ENCODE measurements around the gene BANP. TPM values are rescaled to one million over a fixed set of nuclear protein-coding genes. Genes with fewer than 3 reads are reported as not detected.
"Not testable (repeated sequence)": the region's sequence is repeated elsewhere in the genome, so short reads cannot be mapped to it uniquely, and the experiment has no call there.

BANP gene
- total and polyA plus RNA-seq, 2 experiments from 2014 or later = 26.7 to 27.9 TPM

DNA sequence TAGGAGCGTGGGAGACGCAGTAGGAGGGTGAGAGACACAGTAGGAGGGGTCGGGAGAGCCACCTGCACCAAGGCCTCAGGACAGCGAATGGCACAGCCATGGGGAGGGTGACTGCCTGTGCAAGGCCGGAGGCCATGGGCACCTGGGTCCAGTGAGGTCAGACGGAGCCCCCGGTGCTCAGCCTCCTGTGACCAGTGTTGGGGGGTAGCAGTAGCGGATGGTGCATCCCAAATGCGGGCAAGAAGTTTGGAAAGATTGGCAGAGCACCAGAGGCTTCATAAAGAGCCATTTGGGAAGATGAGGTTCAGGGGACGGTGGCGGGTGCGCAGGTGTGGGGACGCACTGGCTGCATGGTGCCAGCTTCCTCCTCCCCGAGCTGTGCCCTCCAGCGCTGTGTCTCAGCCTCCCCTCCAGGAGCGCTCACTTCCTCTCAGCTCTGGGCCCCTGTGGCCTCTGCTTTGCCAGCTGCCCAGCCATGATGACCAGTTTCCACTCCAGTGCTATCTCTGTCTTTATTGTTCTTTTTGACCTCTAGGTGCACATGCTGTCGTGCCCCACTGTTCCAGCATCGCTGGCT, 90.8 kb downstream of the BANP start:
- not testable (repeated sequence) for H3K9me3 ChIP-seq (ENCODE audit: low read depth); DNase-seq (ENCODE audit: low read depth in 1 of 2, low spot score in 1 of 2); H3K27me3 ChIP-seq; H3K4me3 ChIP-seq; H3K4me1 ChIP-seq (ENCODE audit: low read depth); H3K27ac ChIP-seq; H3K36me3 ChIP-seq

DNA sequence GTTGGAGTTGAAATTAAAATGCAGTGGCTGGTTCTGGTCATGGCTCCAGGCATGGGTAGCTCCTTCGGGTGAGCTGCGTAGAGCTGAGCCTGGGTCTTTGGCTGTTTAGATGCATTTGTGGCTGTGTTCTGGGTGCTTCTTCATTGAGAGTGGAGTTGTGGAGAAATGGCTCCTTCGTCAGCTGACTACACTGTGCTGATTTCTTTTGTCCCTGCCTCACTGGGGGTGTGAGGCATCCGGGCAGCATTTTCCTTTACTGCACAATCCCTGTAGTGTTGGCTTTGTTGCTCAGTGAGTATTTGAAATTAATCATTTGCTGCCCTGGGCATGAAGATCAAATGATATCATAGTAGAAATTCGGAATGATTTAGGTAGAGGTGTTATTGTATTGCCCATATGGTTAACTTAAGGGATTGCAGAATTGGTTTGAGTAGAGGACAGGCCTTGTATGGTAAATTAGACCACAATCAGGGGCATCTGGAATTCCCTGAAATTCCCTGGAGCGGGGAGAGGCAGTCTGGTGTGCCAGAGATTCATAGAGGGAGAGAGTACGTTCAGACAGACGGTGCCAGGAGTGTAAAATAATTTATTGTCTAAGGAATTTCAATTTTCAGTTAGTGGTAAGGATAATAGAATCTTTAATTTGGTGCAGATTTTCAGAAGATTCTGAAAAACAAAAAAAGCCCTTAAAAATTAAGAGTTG, 92.1 kb downstream of the BANP start:
- DNase-seq (ENCODE audit: low read depth in 1 of 2, low spot score in 1 of 2); H3K4me1 ChIP-seq (ENCODE audit: low read depth); H3K27ac ChIP-seq; H3K9me3 ChIP-seq (ENCODE audit: low read depth); H3K36me3 ChIP-seq; H3K27me3 ChIP-seq; H3K4me3 ChIP-seq: not testable (repeated sequence)

DNA sequence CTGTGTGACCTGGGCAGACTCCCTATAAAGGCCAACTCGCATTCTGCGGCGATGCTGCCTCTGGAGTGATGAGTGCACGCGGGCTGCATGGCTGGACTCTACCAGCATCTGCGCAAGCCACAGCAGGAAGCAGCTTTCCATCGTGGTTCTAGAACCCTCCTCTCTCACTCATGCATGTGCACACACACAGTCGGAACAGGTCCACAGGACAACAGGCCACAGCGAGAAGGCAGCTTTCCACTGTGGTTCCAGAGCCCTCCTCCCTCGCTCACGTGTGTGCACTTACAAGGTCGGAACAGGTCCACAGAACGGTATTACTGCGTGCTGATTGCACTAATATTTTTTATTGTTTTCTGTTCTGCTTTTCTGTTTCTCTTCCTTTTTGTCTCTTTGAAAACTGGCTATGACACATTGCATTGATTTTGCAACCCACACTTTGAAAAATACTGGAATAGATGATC, 92.9 kb downstream of the BANP start:
- not testable (repeated sequence) for DNase-seq (ENCODE audit: low read depth in 1 of 2, low spot score in 1 of 2); H3K4me3 ChIP-seq; H3K27me3 ChIP-seq; H3K9me3 ChIP-seq (ENCODE audit: low read depth); H3K27ac ChIP-seq; H3K36me3 ChIP-seq; H3K4me1 ChIP-seq (ENCODE audit: low read depth)

DNA sequence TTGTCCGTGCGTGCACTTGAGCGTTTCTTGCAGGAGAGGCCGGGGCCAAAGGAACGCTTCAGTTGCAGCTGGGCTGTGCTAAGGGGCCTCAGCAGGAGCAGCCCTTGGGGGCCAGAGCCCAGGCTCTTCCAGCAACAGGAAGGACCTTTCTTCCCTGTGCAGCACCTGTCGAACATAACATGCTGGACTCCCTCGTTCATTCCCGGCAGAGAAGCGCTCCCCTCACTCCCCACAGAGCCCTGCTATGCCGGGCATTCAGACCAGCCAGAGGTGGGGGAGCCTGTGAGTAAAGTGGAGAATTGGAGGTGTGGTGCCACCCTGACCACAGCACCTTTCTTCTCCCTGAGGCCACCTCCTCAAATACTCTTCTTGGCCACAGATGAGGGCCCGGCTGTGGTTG, 94.1 kb downstream of the BANP start:
- not testable (repeated sequence) for DNase-seq (ENCODE audit: low read depth in 1 of 2, low spot score in 1 of 2); H3K36me3 ChIP-seq; H3K27ac ChIP-seq; H3K4me3 ChIP-seq; H3K9me3 ChIP-seq (ENCODE audit: low read depth); H3K4me1 ChIP-seq (ENCODE audit: low read depth); H3K27me3 ChIP-seq

DNA sequence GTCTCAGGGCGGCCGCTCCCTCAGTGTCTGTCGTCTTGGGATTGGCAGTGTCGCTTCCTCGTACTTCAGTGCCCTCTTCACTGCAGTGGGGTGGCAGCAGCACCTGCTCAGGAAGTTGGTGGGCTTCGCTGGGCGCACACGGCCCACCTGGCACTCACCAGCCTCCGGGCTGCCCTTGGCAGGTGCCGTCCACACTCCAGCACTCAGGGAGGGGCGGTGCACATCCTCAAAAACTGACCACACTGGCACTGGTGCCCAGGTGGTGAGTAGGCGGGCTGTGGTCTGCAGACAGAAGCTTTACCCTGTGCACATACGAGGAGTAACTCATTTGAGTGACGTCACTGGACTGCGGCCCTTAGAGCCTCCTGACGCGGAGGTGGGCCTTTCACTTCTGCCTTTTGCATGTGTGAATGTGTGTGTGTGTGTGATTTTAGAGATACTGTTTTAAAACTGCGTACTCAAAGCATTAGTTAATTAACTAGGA, 94.6 kb downstream of the BANP start:
- DNase-seq (ENCODE audit: low read depth in 1 of 2, low spot score in 1 of 2) = no peak
- Histone ChIP-seq H3K4me1 (ENCODE audit: low read depth) (no peaks in the 10 kb centered on the region), H3K27ac (no peak overlapping the region), H3K4me3 (no peak overlapping the region), H3K36me3 (no peaks in the 10 kb centered on the region), H3K9me3 (ENCODE audit: low read depth) (no peaks in the 10 kb centered on the region), H3K27me3 (no peaks in the 10 kb centered on the region)
- TF ChIP-seq, protein P1, sequence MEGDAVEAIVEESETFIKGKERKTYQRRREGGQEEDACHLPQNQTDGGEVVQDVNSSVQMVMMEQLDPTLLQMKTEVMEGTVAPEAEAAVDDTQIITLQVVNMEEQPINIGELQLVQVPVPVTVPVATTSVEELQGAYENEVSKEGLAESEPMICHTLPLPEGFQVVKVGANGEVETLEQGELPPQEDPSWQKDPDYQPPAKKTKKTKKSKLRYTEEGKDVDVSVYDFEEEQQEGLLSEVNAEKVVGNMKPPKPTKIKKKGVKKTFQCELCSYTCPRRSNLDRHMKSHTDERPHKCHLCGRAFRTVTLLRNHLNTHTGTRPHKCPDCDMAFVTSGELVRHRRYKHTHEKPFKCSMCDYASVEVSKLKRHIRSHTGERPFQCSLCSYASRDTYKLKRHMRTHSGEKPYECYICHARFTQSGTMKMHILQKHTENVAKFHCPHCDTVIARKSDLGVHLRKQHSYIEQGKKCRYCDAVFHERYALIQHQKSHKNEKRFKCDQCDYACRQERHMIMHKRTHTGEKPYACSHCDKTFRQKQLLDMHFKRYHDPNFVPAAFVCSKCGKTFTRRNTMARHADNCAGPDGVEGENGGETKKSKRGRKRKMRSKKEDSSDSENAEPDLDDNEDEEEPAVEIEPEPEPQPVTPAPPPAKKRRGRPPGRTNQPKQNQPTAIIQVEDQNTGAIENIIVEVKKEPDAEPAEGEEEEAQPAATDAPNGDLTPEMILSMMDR (IDR thresholded peaks at IDR 0.05; ENCODE audit: low read depth, low read length) = no peak

DNA sequence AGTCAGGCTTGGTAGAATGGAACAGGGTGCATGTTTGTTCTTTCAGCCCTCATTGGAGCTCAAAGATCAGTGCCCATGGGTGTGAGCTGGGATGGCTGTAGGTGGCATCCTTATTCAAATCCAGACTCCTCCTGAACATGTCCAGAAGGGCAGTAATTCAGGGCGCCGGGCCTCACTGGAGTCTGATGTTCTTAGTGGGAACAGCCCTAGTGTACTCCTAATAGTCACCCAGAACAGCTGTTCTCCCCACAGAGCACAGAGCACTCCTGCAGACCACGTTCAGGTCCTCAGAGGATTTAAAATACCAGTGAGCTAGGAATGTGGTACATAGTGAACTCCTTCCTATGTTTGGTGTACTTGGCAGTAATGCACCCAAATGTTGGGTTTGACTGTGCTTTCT, 96.2 kb downstream of the BANP start:
- Histone ChIP-seq H3K9me3 (ENCODE audit: low read depth) (no peaks in the 10 kb centered on the region), H3K4me3 (no peak overlapping the region), H3K36me3 (no peaks in the 10 kb centered on the region), H3K27me3 (no peaks in the 10 kb centered on the region), H3K27ac (no peak overlapping the region), H3K4me1 (ENCODE audit: low read depth) (no peaks in the 10 kb centered on the region)
- DNase-seq (ENCODE audit: low read depth in 1 of 2, low spot score in 1 of 2) = no peak
- TF ChIP-seq, protein P1 (IDR thresholded peaks at IDR 0.05; ENCODE audit: low read depth, low read length) = no peak

DNA sequence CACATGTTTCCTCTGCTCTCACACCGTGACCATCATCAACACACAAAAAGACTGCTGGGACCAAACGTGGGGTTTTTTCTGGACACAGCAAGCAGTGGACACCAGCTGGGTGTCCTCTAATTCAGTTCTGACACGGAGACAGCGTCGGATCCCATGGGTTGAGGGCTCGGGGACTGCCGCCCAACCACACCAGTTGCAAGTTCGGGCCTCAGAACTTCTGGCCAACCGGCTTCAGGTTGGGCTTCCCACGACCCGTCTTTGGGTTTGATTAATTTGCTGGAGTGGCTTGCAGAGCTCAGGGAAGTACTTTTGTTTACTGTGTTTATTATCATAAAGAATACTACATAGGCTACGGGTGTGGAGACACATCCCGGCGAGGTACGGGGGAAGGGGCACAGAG, 97.8 kb downstream of the BANP start:
- DNase-seq (ENCODE audit: low read depth in 1 of 2, low spot score in 1 of 2) = no peak
- Histone ChIP-seq H3K4me3 (no peak overlapping the region), H3K9me3 (ENCODE audit: low read depth) (no peaks in the 10 kb centered on the region), H3K27ac (no peak overlapping the region), H3K36me3 (no peaks in the 10 kb centered on the region), H3K27me3 (no peaks in the 10 kb centered on the region), H3K4me1 (ENCODE audit: low read depth) (no peaks in the 10 kb centered on the region)
- TF ChIP-seq, protein P1 (IDR thresholded peaks at IDR 0.05; ENCODE audit: low read depth, low read length) = no peak

Data from cardiac muscle cell (in vitro differentiated cells and primary cell).